ENCODE measurements around the gene C1orf50.
A peak's percentile ranks its signal among the peaks of the same experiment; 100 is the strongest.
"Not testable (repeated sequence)": the region's sequence is repeated elsewhere in the genome, so short reads cannot be mapped to it uniquely, and the experiment has no call there.

C1orf50 gene

GRCh38 chr1:42740851-42741580 is 26.0 kb upstream of the C1orf50 start:
- no peak for DNase-seq

GRCh38 chr1:42741706-42742105 is 25.3 kb upstream of the C1orf50 start:
- DNase-seq, result no peak

GRCh38 chr1:42742141-42742540 is 24.9 kb upstream of the C1orf50 start:
- no peak for DNase-seq

GRCh38 chr1:42742617-42743316 is 24.3 kb upstream of the C1orf50 start:
- no peak for DNase-seq

- no peak for DNase-seq
Measured at GRCh38 chr1:42743317-42744147, 23.5 kb upstream of the C1orf50 start.

- no peak for DNase-seq
Measured at GRCh38 chr1:42744148-42744413, 23.0 kb upstream of the C1orf50 start.

GRCh38 chr1:42745851-42746250 is 21.2 kb upstream of the C1orf50 start:
- no peak for DNase-seq

GRCh38 chr1:42746436-42747105 is 20.5 kb upstream of the C1orf50 start:
- no peak for DNase-seq

GRCh38 chr1:42747125-42747524 is 19.9 kb upstream of the C1orf50 start:
- DNase-seq, result peak; percentile 43

GRCh38 chr1:42748021-42748420 is 19.0 kb upstream of the C1orf50 start:
- DNase-seq, result no peak

- no peak for DNase-seq
Measured at GRCh38 chr1:42748461-42749410, 18.3 kb upstream of the C1orf50 start.

- no peak for DNase-seq
Measured at GRCh38 chr1:42750041-42750440, 17.0 kb upstream of the C1orf50 start.

GRCh38 chr1:42751511-42752070 is 15.5 kb upstream of the C1orf50 start:
- DNase-seq, result not testable (repeated sequence)

- DNase-seq, result no peak
Measured at GRCh38 chr1:42752284-42752683, 14.8 kb upstream of the C1orf50 start.

GRCh38 chr1:42753070-42753469 is 14.0 kb upstream of the C1orf50 start:
- no peak for DNase-seq

GRCh38 chr1:42756956-42757891 is 9.8 kb upstream of the C1orf50 start:
- DNase-seq, result peak; percentile 89

- no peak for DNase-seq
Measured at GRCh38 chr1:42757892-42758275, 9.2 kb upstream of the C1orf50 start.

- DNase-seq, result no peak
Measured at GRCh38 chr1:42758641-42759040, 8.4 kb upstream of the C1orf50 start.

- no peak for DNase-seq
Measured at GRCh38 chr1:42759114-42759513, 7.9 kb upstream of the C1orf50 start.

GRCh38 chr1:42761567-42761966 is 5.5 kb upstream of the C1orf50 start:
- DNase-seq, result no peak

GRCh38 chr1:42762269-42762668 is 4.8 kb upstream of the C1orf50 start:
- no peak for DNase-seq

Measured in DMS53 (cell line).